Measurements from ENCODE around the gene TMEM101.
A peak's percentile ranks its signal among the peaks of the same experiment; 100 is the strongest.
"Not testable (repeated sequence)": the region's sequence is repeated elsewhere in the genome, so short reads cannot be mapped to it uniquely, and the experiment has no call there.

The TMEM101 gene

GRCh38 chr17:44014437-44015172 is at the start of gene TMEM101:
TSS of gene TMEM101 (minus strand) at chr17:44014963. CDS start at chr17:44014952, 11 bp downstream.
- peak; percentile 99 for DNase-seq (ENCODE audit: low spot score)

GRCh38 chr17:44063704-44064639 is 49.2 kb upstream of the TMEM101 start:
- no peak for DNase-seq (ENCODE audit: low spot score)

- DNase-seq (ENCODE audit: low spot score): no peak
Measured at GRCh38 chr17:44062871-44063270, 48.1 kb upstream of the TMEM101 start.

GRCh38 chr17:44061446-44061845 is 46.7 kb upstream of the TMEM101 start:
- DNase-seq (ENCODE audit: low spot score): no peak

- no peak for DNase-seq (ENCODE audit: low spot score)
Measured at GRCh38 chr17:44059101-44059892, 44.5 kb upstream of the TMEM101 start.

GRCh38 chr17:44053125-44053872 is 38.5 kb upstream of the TMEM101 start:
- no peak for DNase-seq (ENCODE audit: low spot score)

GRCh38 chr17:44049294-44050060 is 34.7 kb upstream of the TMEM101 start:
- DNase-seq (ENCODE audit: low spot score): no peak

- DNase-seq (ENCODE audit: low spot score): not testable (repeated sequence)
Measured at GRCh38 chr17:44046893-44047292, 32.1 kb upstream of the TMEM101 start.

- no peak for DNase-seq (ENCODE audit: low spot score)
Measured at GRCh38 chr17:44045486-44045885, 30.7 kb upstream of the TMEM101 start.

- DNase-seq (ENCODE audit: low spot score): no peak
Measured at GRCh38 chr17:44044071-44044470, 29.3 kb upstream of the TMEM101 start.

- no peak for DNase-seq (ENCODE audit: low spot score)
Measured at GRCh38 chr17:44043272-44043696, 28.5 kb upstream of the TMEM101 start.

GRCh38 chr17:44039829-44040635 is 25.3 kb upstream of the TMEM101 start:
- no peak for DNase-seq (ENCODE audit: low spot score)

GRCh38 chr17:44038604-44039011 is 23.8 kb upstream of the TMEM101 start:
- no peak for DNase-seq (ENCODE audit: low spot score)

- DNase-seq (ENCODE audit: low spot score): no peak
Measured at GRCh38 chr17:44037471-44037870, 22.7 kb upstream of the TMEM101 start.

- DNase-seq (ENCODE audit: low spot score): not testable (repeated sequence)
Measured at GRCh38 chr17:44034688-44035087, 19.9 kb upstream of the TMEM101 start.

- no peak for DNase-seq (ENCODE audit: low spot score)
Measured at GRCh38 chr17:44033861-44034408, 19.2 kb upstream of the TMEM101 start.

- DNase-seq (ENCODE audit: low spot score): no peak
Measured at GRCh38 chr17:44030482-44030881, 15.7 kb upstream of the TMEM101 start.

GRCh38 chr17:44029736-44030135 is 15.0 kb upstream of the TMEM101 start:
- no peak for DNase-seq (ENCODE audit: low spot score)

- no peak for DNase-seq (ENCODE audit: low spot score)
Measured at GRCh38 chr17:44024853-44025252, 10.1 kb upstream of the TMEM101 start.
